Heart left ventricle (tissue), 16 donors: ENCODE measurements around the gene TTC3. TPM values are rescaled to one million over a fixed set of nuclear protein-coding genes. Genes with fewer than 3 reads are reported as not detected.
"Not testable (repeated sequence)": the region's sequence is repeated elsewhere in the genome, so short reads cannot be mapped to it uniquely, and the experiment has no call there.

Experiments
- ATAC-seq, 4 donors: fragments of 200-7000 bp; cut with Tn5 transposase; one replicate each; pipeline ENCODE4 v1.9.1; 2020 to 2022; ENCODE audit warnings: moderate library complexity in 4 of 4, mild to moderate bottlenecking in 3 of 4, moderate number of reproducible peaks in 1 of 4
- DNase-seq, 5 donors: peaks; one replicate each; pipeline ENCODE4 v3.0.0-alpha.2; 2020
- H3K27ac ChIP-seq, 12 donors: fragments of 200-600 bp; sonication (generic) in 4 of 12; one replicate each; pipeline versions ENCODE4 v1.5.0 to v1.8.0; 2016 to 2022; ENCODE audit warnings: mild to moderate bottlenecking in 2 of 12
- H3K27me3 ChIP-seq, 9 donors: fragments of 200-600 bp; sonication (generic) in 2 of 9; one replicate each; pipeline versions ENCODE4 v1.5.1 to v1.8.0; 2016 to 2022; ENCODE audit warnings: mild to moderate bottlenecking in 3 of 9
- H3K36me3 ChIP-seq, 9 donors: fragments of 200-600 bp; sonication (generic) in 2 of 9; one replicate each; pipeline versions ENCODE4 v1.5.0 to v1.8.0; 2018 to 2022; ENCODE audit warnings: mild to moderate bottlenecking in 2 of 9
- H3K4me1 ChIP-seq, 12 donors: fragments of 200-600 bp; sonication (generic) in 4 of 12; one replicate each; pipeline versions ENCODE4 v1.5.0 to v1.8.0; 2016 to 2022; ENCODE audit warnings: mild to moderate bottlenecking in 3 of 12
- H3K4me3 ChIP-seq, 12 donors: fragments of 200-600 bp; sonication (generic) in 4 of 12; one replicate each; pipeline versions ENCODE4 v1.5.0 to v1.8.0; 2017 to 2022; ENCODE audit warnings: mild to moderate bottlenecking in 9 of 12, moderate library complexity in 4 of 12
- H3K9me3 ChIP-seq, 12 donors: fragments of 200-600 bp; sonication (generic) in 4 of 12; one replicate each; pipeline versions ENCODE4 v1.5.0 to v1.8.0; 2016 to 2022; ENCODE audit warnings: mild to moderate bottlenecking in 1 of 12
- POLR2A ChIP-seq, 2 donors: fragments of 450-650 bp; IDR thresholded peaks; one replicate each; pipeline ENCODE4 v1.6.1; 2017; ENCODE audit warnings: antibody characterized with exemption in 2 of 2, mild to moderate bottlenecking in 2 of 2, moderate library complexity in 2 of 2
- WGBS, 4 donors: extraction: QIAGEN DNeasy Blood & Tissue Kit in 2 of 4; methylation state at CpG; one replicate each; pipeline versions ENCODE4 v1.1.5 to v1.1.7; 2013 to 2018; 5-methylcytosine and 5-hydroxymethylcytosine counted together
- intact Hi-C, 10 donors: fragments of 100-400 bp; cut with DNase I; formaldehyde crosslinking; loops; one replicate each; pipeline versions ENCODE4 v1.11.1 to v1.14.2; 2022
- polyA plus RNA-seq, 2 donors: library from polyadenylated mRNA; stranded (reverse); fragments of 200-250 nt; gene quantifications; one replicate each; pipeline ENCODE4 v1.2.3, GENCODE V29; 2013
- total RNA-seq, 9 donors: library from RNA; depleted of rRNA in 2 of 9; stranded (reverse); fragments of >200 nt in 2 of 9; fragmentation: NEBNext Ultra II Directional in 3 of 9; extraction: Animal tissue kit (Norgen Biotek cat#: 25700) in 3 of 9; gene quantifications; one replicate each; pipeline versions ENCODE4 v1.1.0 to v1.2.4, GENCODE V29; 2016 to 2023
- TF ChIP-seq, protein P1 (sequence below), 12 donors: fragments of 200-600 bp; sonication (generic) in 4 of 12; IDR thresholded peaks; one replicate each; pipeline versions ENCODE4 v1.5.0 to v1.8.0; 2018 to 2022; ENCODE audit warnings: antibody characterized with exemption in 12 of 12, mild to moderate bottlenecking in 5 of 12
- donor health status: ischemic (EF 13 %, LVEDD 7.1; RV severe dilation, severe dysfunction).
- donor health status: healthy with polysubstance abuse.
- donor health status: DM: no; HTN: yes; CAD: no.
- donor health status: DM: no; HTN: no; CAD: no.
- donor health status: ischemic (EF 25% LVEDD 6.9; RV normal size, moderate dysfunction).
- donor health status: ischemic (EF 25% LVEDD 5.7; RV mildly dilated, moderate dysfunction).
- donor health status: healthy.
- donor health status: DM: yes; HTN: yes; CAD: no.
- donor health status: ischemic (EF 35%, LVEDD 5.7; RV mildly dilated, moderate dysfunction).
- donor health status: nonischemic (EF 11% LVEDD 7.7; RV severe dilation, severe dysfunction).
- donor health status: DM: yes; HTN: yes; CAD: no.
- donor health status: PGD.
- donor health status: ischemic (EF 29% LVEDD 5.4; RV normal size, mild dysfunction).
- donor health status: nonischemic (EF 23%, LVEDD 6.1; RV moderate dilation, normal function).

TTC3 gene
- total and polyA plus RNA-seq, 11 donors, result 15.2 to 72.1 (median 44.5) TPM

DNA sequence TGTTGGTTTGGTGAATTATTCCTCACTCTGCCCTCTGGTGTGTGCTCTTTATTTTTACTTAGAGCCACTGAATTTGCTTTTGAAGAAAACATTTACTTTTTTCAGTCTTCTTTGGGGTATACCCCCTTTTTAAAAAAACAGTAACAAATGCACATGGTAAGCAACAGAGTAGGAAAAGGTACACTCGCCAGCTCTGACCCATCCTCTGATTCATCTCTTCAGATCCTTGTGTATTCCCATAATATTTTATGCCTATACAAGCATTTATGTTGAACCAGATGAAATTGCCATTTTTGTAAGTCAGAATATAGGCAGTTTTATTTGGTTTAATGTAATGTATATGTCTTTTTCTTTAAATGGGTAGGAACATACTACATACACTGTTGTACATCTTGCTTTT is 28.3 kb downstream of the TTC3 start:
- intact Hi-C loops, result no loop called here
- Histone ChIP-seq H3K4me1 (no peaks in the 10 kb centered on the region), H3K27ac (no peak overlapping the region), H3K36me3 (peaks cover 0 to 46% (median 35%) of the 10 kb centered on the region in 9 donors), H3K27me3 (no peaks in the 10 kb centered on the region), H3K9me3 (no peaks in the 10 kb centered on the region), H3K4me3 (no peak overlapping the region)
- WGBS, 4 donors, result 90 to 98% (median 92%) methylated on average over 1 of the region's 1 CpG
- TF ChIP-seq, protein P1, sequence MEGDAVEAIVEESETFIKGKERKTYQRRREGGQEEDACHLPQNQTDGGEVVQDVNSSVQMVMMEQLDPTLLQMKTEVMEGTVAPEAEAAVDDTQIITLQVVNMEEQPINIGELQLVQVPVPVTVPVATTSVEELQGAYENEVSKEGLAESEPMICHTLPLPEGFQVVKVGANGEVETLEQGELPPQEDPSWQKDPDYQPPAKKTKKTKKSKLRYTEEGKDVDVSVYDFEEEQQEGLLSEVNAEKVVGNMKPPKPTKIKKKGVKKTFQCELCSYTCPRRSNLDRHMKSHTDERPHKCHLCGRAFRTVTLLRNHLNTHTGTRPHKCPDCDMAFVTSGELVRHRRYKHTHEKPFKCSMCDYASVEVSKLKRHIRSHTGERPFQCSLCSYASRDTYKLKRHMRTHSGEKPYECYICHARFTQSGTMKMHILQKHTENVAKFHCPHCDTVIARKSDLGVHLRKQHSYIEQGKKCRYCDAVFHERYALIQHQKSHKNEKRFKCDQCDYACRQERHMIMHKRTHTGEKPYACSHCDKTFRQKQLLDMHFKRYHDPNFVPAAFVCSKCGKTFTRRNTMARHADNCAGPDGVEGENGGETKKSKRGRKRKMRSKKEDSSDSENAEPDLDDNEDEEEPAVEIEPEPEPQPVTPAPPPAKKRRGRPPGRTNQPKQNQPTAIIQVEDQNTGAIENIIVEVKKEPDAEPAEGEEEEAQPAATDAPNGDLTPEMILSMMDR (IDR thresholded peaks at IDR 0.05), result no peak
- TF ChIP-seq POLR2A (IDR thresholded peaks at IDR 0.05), result no peak
- no peak for DNase-seq
- no peak for ATAC-seq

DNA sequence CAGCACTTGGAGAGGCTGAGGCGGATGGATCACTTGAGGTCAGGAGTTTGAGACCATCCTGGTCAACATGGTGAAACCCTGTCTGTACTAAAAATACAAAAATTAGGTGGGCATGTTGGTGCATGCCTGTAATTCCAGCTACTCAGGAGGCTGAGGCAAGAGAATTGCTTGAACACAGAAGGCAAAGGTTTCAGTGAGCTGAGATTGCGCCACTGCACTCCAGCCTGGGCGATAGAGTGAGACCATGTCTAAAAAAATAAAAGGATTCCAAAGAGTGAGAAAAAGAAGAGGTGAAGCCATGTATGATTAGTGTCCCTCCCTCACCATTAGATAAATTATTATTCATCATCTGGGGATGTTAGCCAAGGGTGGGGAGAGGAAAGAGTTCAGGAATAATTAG is 29.7 kb downstream of the TTC3 start:
- 96 to 99% (median 98%) methylated on average over 3 of the region's 3 CpGs for WGBS, 4 donors
- H3K4me1 ChIP-seq, H3K9me3 ChIP-seq, intact Hi-C loops, H3K4me3 ChIP-seq, H3K27me3 ChIP-seq, DNase-seq, ATAC-seq, H3K27ac ChIP-seq: not testable (repeated sequence)
- H3K36me3 ChIP-seq, result peaks cover 0 to 32% (median 21%) of the 10 kb centered on the region in 9 donors

DNA sequence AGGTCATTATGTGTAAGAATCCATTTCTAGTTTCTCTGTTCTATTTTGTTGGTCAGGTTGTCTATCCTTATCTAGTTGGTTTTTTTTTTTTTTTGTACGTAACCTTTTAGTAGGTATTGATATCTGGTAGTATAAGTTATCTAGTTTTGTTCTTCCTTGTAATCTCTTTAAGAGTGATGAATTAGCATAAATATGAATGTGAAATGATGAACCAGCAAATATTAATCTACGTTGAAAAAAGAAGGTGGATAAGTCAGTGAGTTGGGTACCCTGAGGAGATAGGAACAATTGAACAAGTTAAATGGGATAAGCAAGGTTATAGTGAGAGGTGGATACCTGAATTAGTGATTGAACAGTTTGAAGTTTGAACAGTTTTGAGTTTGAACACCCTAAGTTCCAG is 33.9 kb downstream of the TTC3 start:
- intact Hi-C loops, result no loop called here
- TF ChIP-seq, protein P1 (IDR thresholded peaks at IDR 0.05), result no peak
- TF ChIP-seq POLR2A (IDR thresholded peaks at IDR 0.05), result no peak
- Histone ChIP-seq H3K4me1 (no peaks in the 10 kb centered on the region), H3K9me3 (peaks cover 0 to 15% (median 0%) of the 10 kb centered on the region in 12 donors), H3K27me3 (no peaks in the 10 kb centered on the region), H3K4me3 (no peak overlapping the region), H3K36me3 (peaks cover 0 to 13% (median 10%) of the 10 kb centered on the region in 9 donors), H3K27ac (no peak overlapping the region)
- DNase-seq (no peak), ATAC-seq (no peak)
- 96 to 99% (median 97%) methylated on average over 2 of the region's 2 CpGs for WGBS, 4 donors

DNA sequence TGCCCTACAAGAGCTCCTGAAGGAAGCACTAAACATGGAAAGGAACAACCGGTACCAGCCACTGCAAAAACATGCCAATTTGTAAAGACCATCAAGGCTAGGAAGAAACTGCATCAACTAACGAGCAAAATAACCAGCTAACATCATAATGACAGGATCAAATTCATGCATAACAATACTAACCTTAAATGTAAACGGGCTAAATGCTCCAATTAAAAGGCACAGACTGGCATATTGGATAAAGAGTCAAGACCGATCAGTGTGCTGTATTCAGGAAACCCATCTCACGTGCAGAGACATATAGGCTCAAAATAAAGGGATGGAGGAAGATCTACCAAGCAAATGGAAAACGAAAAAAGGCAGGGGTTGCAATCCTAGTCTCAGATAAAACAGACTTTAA is 38.0 kb downstream of the TTC3 start:
- H3K4me3 ChIP-seq, H3K27ac ChIP-seq, ATAC-seq, H3K27me3 ChIP-seq, intact Hi-C loops, DNase-seq, H3K4me1 ChIP-seq: not testable (repeated sequence)
- Histone ChIP-seq H3K36me3 (peaks cover 0 to 13% (median 11%) of the 10 kb centered on the region in 9 donors), H3K9me3 (peaks cover 0 to 15% (median 0%) of the 10 kb centered on the region in 12 donors)
- 90 to 98% (median 96%) methylated on average over 5 to 6 of the region's 6 CpGs for WGBS, 4 donors

DNA sequence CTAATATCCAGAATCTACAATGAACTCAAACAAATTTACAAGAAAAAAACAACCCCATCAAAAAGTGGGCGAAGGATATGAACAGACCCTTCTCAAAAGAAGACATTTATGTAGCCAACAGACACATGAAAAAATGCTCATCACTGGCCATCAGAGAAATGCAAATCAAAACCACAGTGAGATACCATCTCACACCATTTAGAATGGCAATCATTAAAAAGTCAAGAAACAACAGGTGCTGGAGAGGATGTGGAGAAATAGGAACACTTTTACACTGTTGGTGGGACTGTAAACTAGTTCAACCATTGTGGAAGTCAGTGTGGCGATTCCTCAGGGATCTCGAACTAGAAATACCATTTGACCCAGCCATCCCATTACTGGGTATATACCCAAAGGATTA is 41.2 kb downstream of the TTC3 start:
- H3K9me3 ChIP-seq, H3K27ac ChIP-seq, DNase-seq, H3K27me3 ChIP-seq, H3K4me1 ChIP-seq, intact Hi-C loops, ATAC-seq, H3K4me3 ChIP-seq: not testable (repeated sequence)
- WGBS, 4 donors, result 76 to 100% (median 96%) methylated on average over 1 to 3 of the region's 3 CpGs
- H3K36me3 ChIP-seq, result peaks cover 0 to 11% (median under 1%) of the 10 kb centered on the region in 9 donors

DNA sequence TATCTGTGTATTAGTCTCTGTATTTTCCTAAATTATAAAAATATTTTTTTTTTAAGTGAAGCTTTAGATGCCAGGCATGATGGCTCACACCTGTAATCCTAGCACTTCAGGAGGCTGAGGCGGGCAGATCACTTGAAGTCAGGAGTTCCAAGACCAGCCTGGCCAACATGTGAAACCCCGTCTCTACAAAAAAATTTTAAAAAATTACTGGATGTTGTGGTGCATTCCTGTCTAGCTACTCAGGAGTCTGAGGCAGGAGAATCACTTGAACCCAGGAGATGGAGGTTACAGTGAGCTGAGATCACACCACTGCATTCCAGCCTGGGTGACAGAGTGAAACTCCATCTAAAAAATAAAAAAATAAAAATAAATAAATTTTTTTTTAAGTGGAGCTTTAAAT is 43.4 kb downstream of the TTC3 start:
- H3K27ac ChIP-seq, intact Hi-C loops, H3K4me1 ChIP-seq, H3K27me3 ChIP-seq, ATAC-seq, H3K9me3 ChIP-seq, DNase-seq, H3K4me3 ChIP-seq: not testable (repeated sequence)
- peaks cover 0 to 17% (median 0%) of the 10 kb centered on the region in 9 donors for H3K36me3 ChIP-seq
- WGBS, 4 donors, result 92 to 98% (median 96%) methylated on average over 2 of the region's 2 CpGs
